22Rv1 (cell line): ENCODE data around the gene SPC25.

Source experiments
- ZFX ChIP-seq: fragments of 450-650 bp; IDR thresholded peaks from 2 replicates; pipeline ENCODE4 v1.6.1; 2017; ENCODE audit warnings: antibody characterized with exemption, borderline replicate concordance
- TF ChIP-seq, protein P1 (sequence below): fragments of 450-650 bp; IDR thresholded peaks from 2 replicates; pipeline ENCODE4 v1.5.1; 2017; ENCODE audit warnings: mild to moderate bottlenecking

DNA sequence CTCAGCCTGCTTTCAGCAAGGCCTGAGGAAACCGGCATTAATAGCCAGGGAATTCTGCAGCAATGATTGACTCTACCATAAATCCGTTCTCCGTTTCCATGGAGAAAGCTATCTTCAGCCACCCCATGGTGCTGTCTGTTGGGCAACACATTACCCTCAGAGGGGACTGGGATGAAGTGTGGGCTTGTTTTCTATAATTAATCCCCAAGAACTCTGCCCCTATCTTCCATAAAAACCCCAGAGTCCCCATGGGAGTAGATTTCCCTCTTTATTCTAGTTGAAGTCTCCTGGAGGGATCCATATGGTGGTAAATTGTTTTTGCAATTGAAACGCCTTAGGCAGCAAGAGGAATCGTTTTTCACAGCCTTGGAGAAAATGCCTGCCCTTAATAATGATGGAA is 20.1 kb upstream of the SPC25 start:
- TF ChIP-seq, protein P1, sequence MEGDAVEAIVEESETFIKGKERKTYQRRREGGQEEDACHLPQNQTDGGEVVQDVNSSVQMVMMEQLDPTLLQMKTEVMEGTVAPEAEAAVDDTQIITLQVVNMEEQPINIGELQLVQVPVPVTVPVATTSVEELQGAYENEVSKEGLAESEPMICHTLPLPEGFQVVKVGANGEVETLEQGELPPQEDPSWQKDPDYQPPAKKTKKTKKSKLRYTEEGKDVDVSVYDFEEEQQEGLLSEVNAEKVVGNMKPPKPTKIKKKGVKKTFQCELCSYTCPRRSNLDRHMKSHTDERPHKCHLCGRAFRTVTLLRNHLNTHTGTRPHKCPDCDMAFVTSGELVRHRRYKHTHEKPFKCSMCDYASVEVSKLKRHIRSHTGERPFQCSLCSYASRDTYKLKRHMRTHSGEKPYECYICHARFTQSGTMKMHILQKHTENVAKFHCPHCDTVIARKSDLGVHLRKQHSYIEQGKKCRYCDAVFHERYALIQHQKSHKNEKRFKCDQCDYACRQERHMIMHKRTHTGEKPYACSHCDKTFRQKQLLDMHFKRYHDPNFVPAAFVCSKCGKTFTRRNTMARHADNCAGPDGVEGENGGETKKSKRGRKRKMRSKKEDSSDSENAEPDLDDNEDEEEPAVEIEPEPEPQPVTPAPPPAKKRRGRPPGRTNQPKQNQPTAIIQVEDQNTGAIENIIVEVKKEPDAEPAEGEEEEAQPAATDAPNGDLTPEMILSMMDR: no peak
- TF ChIP-seq ZFX: no peak
